Stimulated activated CD8-positive, alpha-beta memory T cell treated with anti-CD3 and anti-CD28 coated beads, Interleukin-2, amount 100 ng/mL, for 48 hours (primary cell): ENCODE measurements around the gene DLEC1.
"Not testable (repeated sequence)": the region's sequence is repeated elsewhere in the genome, so short reads cannot be mapped to it uniquely, and the experiment has no call there.

ENCODE experiments used
- DNase-seq, 2 donors: peaks; one replicate each; pipeline ENCODE4 v3.0.0-alpha.2; 2020; ENCODE audit warnings: low read depth in 2 of 2

The DLEC1 gene

DNA sequence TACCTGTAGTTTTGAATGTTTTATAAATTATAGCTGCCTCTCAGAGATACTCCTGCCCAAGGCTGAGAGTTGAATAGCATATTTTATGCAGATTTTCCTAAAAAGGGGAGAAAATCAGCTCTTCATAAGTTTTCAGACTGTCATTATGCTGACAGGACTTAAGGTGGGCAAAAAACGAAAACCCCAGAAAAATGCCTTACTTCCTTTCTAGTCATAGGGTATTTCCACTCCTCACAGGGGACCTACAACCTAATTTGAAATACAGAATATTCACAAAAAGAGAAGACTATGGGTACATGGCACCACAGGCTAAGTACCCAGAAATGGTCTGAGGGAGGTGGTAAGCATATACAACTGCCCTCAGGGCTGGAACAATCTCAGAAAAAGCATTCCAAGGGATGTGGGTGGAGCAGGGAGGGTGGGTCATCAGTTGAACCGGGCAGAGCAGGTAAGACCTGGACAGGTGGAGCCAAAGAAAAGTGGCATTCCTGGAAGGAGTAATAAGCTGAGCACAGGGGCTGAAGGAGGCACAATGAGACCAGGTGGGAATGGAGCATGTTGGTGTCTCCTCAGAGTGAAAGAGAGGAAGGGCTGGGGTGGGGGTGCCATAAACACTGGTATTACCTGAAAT is 115.7 kb downstream of the DLEC1 start:
- DNase-seq, result no peak

DNA sequence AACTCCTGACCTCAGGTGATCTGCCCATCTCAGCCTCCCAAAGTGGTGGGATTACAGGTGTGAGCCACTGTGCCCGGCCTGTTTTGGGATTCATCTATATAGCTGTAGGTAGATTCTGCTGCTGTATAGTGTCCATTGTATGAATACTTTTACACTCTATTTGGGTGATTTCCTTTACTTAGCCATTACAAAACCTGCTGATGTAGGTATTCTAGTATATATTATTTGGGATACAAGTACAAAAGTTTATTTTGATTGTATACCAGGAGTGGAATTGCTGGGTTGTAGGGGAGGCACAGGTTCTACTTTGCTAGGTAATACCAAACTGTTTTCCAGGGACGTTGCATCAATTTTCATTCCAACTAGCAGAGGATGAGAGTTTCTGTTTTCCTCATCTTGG is 116.8 kb downstream of the DLEC1 start:
- no peak for DNase-seq

DNA sequence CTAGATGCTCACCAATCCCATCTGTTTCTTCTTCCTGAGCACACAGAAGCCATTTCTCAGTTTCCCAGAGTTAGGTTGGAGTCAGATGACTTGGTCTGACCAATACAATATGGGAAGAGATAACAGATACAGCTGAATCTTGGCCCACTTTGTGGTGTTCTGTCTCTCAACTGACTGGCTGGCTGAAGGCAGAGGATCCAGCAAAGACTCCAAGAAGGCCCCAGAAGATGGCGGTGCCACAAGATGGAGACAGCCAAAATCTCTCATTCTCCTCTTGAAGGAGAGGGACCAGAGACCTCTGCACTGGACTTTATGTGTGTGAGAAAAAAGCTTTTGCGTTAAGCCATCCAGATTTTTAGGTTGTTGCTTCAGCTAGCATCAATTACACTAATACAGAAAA is 118.1 kb downstream of the DLEC1 start:
- DNase-seq, result no peak

DNA sequence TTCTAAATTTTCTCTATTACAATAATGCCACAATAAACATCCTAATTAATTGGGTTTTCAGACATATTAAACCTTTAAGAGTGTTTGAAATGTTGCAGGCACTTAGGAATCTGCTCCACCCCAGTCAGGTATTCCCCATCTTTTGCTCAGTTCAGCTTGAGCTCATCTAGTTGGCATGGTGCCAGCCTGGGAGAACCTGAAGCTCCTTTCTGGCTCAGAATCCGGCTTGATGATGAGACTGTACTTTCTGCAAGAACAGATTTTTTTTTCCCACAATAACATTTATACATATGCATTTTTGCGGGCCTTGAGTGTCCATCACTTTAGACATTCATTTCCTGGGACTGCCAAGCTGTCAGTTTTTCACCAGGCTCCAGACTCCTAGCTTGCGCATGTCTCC is 118.6 kb downstream of the DLEC1 start:
- no peak for DNase-seq

DNA sequence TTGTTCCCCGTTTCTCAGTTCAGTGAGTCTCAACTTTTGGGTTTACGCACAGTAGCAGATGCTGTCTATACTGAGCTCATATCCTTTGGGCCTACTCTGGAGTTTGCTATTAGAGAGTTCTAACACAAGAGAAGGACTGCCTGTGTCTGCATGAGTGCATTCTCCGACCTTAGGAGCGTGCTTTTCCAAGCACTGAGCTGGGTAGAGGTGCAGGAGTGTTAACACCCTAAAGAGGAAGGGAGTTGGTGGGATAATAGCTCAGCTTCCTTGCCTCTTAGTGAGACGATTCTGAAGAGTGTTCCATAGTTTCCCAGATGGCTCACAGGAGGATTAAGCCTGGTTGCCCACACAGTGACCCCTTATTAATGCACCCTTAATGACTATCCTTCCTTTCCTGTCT is 119.5 kb downstream of the DLEC1 start:
- no peak for DNase-seq

DNA sequence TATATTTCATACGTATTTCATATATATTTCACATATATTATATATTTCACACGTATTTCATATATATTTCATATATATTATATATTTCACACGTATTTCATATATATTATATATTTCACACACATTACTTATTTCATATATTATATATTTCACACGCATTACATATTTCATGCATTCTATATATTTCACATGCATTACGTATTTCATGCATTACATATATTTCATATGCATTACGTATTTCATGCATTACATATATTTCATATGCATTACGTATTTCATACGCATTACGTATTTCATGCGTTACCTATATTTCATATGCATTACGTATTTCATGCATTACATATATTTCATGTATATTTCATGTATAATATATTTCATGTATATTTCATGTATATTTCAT is 121.7 kb downstream of the DLEC1 start:
- DNase-seq, result not testable (repeated sequence)

DNA sequence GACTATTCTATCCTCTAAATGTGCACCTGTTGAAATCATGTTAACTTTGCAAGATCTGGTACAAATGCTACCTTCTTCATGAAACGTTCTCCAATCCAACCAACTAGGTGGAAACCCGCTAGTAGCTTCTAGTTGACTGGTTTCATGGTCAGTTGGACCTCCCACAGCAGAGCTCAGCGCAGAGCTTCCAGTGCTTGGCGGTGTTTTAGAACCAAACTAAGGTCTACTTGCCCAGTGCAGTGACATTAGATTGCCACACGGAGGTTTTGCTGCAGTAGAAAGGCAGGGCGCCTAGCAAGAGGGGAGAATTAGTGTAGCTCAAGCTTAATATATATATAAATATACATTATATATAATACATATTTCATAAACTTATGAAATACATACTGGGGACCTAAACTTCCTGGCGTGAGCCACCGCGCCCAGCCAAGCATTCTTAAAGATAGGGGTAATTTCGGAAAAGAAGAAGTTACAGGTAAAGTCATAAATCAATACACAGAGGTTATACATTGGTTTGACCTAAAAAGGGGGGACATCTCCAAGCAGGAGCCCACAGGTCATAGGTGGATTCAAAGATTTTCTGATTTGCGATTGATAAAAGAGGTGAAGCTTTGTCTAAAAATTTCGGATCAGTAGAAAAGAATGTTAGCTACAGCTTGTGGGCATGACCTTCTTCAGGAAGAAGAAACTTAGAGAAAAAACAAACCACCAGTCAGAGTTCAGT is 124.3 kb downstream of the DLEC1 start:
- DNase-seq, result no peak

DNA sequence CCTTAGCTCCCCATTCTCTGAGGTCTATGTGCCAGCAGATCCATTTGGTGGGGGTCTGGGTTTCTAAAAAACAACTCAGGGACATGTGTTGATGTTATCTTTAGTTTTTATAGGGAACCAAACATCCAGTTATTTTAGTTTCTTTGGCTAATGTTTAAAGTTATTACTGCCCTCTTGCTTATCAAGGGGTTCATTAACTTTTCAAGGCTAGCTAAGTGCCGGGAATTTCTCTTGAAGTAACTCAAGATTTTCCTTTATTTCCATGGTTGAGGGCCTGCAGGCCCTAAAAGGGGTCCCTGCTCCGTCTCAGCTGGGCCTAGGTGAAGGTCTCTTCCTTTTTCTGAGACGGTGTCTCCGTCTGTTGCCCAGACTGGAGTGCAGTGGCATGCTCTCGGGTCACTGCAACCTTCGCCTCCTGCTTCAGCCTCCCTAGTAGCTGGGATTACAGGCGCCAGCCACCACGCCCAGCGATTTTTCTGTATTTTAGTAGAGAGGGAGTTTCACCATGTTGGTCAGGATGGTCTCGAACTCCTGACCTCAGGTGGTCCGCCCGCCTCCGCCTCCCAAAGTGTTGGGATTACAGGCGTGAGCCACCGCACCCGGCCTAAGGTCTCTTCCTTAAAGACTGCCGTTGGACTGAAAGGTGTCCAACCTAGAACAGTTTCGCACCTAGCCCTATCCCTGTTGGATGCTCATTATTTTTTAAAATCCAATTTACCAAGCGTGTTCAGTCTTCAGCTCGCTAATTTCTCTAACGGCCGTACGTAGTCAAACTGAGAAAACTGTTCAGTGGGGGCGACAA is 125.0 kb downstream of the DLEC1 start:
- no peak for DNase-seq

DNA sequence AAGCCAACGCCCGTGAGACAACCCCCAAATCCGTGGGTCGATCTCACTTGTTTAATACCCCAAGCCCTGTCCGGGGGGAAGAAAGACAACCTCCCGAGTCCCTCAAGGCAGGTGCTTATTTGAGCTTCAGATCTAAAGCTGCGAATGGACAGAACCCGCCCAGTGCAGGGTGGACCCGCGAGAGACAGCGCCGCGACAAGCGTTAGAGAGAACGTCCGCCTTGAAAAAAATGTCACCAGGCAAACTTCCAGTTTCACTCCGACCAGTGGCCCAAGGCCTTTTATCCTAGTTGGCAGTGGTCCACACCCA is 125.6 kb downstream of the DLEC1 start:
- DNase-seq, result no peak

DNA sequence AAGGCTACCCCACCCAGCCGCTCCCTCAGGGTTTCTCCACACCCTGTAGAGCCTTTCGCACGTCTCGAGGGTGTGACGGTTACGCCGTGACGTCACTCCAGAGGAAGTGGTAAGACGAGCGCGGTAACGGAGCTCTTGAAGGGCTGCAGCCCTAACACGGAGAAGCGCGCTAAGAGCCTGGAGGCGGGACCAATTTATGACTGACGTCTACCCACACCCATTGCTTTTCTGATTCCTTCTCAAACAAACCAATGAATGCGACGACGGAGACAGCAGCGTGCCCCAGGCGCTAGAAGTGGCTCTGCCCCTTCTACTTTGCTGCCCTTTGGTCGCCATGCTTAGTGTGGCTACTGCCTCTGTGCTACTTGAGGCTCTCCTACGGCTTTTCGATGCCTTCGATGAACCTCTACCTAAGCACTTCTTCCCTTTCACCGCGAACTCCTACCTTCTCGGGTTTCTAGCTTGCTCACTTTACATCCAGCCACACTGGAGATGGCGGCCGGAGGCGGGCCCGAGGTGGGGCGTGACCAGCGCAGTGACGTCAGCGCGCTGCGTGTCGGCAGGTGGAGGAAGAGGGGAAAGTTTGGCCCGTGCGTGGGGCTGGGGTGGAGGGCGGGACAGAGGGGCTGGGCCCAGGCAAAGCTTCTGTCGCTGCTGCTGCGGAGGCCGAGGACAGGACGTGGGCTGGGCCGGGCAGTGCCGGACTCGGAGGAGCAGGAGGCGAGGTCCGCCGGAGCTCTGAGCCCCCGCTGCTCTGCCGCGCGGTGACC is 126.1 kb downstream of the DLEC1 start, which contains the start of gene OXSR1:
TSS of gene OXSR1 (plus strand) at position 586 of the 770 bp plus-strand sequence. CDS start 340 bp downstream, outside the sequence.
- peak; percentile 91 to 94 for DNase-seq

DNA sequence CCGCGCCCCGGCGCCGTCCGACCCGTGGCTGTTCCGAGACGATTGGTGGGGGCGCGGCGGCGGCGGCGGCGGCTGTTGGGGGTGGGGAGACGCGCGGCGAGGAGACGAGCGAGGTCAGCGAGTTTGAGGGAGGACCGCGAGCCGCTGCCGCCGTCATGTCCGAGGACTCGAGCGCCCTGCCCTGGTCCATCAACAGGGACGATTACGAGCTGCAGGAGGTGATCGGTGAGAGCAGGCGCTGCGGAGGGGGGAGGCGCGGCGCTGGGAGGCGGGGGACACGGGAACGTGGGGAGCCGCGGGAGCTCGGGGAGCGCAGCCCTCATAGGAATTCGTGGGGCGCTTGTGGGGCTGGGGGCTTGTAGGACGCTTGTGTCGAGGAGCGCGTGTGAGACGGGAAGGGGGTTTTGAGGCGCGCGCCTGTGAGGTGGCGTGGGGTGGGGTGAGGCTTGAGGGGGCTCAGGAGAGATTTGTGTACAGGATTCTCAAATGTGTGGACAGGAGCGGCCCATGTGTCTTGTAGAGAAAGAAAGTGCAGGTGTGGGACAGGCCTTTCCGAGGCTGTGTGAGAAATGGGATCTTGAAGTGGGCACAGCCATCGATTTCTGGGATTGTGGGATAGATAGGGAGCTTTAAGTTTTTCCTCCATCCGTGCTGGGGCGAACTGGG is 126.8 kb downstream of the DLEC1 start:
- peak in 1 of 2 donors; percentile 36 for DNase-seq

DNA sequence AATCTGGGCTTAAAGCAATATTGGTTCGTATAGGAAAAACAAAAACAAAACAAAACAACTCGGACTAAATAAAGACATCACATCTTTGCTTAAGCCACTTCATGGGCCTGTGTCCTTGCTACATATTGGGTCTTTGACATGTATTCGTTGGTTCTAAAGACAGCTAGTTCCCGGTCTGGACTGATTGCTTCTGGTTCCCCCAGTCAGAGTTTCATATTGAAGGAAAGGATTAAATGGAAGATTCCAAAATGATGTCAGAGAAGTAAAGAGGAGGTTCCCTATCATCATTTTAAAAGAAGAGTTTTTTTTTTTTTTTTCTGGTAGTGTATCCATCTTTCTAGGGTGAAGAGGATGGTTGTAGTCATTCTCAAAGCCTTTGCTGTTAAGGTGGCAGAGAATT is 128.6 kb downstream of the DLEC1 start:
- DNase-seq, result no peak

DNA sequence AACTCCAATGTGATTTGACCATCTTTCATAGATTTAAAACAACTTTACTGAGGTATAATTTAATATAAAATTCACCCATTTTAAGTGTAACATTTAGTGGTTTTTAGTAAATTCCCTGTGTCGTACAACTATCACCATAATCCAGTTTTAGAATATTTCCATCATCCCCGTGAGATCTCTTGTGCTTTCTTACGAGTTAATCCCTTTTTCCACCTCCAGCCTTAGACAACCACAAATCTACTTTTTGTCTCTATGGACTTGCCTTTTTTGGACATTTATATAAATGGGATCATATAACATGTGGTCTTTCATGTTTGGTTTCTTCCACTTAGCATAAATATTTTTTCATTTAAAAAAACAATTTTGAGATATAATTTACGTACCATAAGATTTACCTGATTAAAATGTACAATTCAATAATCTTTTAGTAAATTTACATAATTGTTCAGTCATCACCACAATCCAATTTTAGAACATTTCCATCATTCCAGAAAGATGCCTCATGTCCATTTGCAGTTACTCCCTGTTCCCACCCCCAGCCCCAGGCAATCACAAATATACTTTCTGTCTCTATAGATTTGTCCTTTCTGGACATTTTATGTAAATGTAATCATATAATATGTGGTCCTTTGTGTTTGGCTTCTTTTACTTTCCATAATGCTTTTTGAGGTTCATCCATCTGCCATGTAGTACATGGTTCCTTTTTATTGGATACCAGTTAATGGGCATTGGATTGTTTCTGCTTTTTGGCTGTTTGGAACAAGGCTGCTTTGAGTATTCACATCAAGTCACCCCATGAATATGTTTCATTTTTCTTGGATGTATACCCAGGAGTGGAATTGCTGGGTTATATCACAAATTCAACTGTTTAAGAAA is 129.4 kb downstream of the DLEC1 start:
- no peak for DNase-seq

DNA sequence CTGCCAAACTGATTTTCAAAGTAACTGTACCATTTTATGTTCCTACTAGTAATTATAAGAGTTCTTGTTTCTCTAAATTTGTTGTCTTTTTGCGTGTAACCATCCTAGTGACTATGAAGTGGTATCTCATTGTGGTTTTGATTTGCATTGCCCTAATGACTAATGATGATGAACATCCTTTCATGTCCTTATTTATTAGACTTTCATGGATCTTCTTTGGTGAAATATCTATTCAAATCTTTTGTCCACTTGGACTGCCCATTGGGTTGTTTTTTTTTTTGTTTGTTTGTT is 130.0 kb downstream of the DLEC1 start:
- DNase-seq, result no peak

DNA sequence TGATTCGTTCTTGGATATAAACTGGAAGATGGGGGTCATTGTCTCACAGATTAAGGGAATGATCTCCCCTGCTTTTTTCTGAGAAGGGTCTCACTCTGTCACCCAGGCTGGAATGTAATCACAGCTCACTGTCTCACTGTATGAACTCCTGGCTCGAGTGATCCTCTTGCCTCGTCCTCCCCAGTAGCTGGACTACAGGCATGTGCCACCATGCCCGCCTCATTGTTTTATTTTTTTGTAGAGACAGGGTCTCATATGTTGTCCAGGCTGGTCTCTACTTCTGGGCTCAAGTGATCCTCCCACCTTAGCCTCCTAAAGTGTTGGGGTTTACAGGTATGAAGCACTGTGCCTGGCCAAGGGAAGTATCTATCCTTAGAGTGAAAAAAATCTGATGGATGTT is 131.7 kb downstream of the DLEC1 start:
- no peak for DNase-seq

DNA sequence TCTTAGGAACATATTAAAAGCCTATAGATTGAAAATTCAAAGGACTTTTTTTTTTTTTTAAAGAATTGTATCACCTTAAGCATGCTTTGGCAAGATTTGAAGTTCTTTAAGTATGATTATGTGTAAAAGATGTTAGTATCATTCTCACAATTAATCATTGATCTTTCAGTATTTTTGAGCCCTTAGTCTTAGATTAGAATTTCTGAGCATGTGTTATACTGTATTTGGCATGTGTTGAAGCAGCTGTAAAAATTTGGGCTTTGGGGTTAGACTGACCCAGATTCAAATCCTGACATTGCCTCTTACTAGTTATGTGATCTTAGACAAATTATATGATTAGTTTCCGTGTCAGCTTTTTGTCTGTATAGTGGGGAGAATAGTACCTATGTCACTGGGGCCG is 132.6 kb downstream of the DLEC1 start:
- no peak for DNase-seq
